Activated CD4-positive, alpha-beta T cell treated with anti-CD3 and anti-CD28 coated beads, Interleukin-2, amount 10 ng/mL, durations not matched to agents 7 days and 5 days (primary cell): ENCODE data around the gene MYZAP. TPM values are rescaled to one million over a fixed set of nuclear protein-coding genes. Genes with fewer than 3 reads are reported as not detected.
A peak's percentile ranks its signal among the peaks of the same experiment; 100 is the strongest.

Experiments
- CTCF ChIA-PET: fragments of 350-600 bp; sonication (Branson Sonifier 250); formaldehyde crosslinking; loops from one replicate; lab custom pipeline; 2021; ENCODE audit warnings: antibody characterized with exemption; lab: Charles Lee
- POLR2A ChIA-PET: fragments of 350-600 bp; sonication (Branson Sonifier 250); formaldehyde crosslinking; loops from one replicate; lab custom pipeline; 2021; ENCODE audit warnings: antibody characterized with exemption; lab: Charles Lee
- DNase-seq: peaks from one replicate; pipeline ENCODE4 v3.0.0-alpha.2; 2020
- H3K27ac Mint-ChIP-seq: one replicate; pipeline ENCODE4 v1.8.0; 2021; ENCODE audit warnings: mild to moderate bottlenecking, moderate library complexity, mixed read lengths
- H3K27me3 Mint-ChIP-seq: one replicate; pipeline ENCODE4 v1.8.0; 2021; ENCODE audit warnings: mixed read lengths
- H3K36me3 Mint-ChIP-seq: one replicate; pipeline ENCODE4 v1.8.0; 2021; ENCODE audit warnings: low read depth, mixed read lengths
- H3K4me1 Mint-ChIP-seq: one replicate; pipeline ENCODE4 v1.8.0; 2021; ENCODE audit warnings: mixed read lengths
- H3K4me3 Mint-ChIP-seq: one replicate; pipeline ENCODE4 v1.8.0; 2021; ENCODE audit warnings: mild to moderate bottlenecking, moderate library complexity, mixed read lengths
- H3K9me3 Mint-ChIP-seq: one replicate; pipeline ENCODE4 v1.8.0; 2021; ENCODE audit warnings: mixed read lengths
- total RNA-seq, 2 experiments: library from RNA; stranded (reverse); gene quantifications; one replicate each; pipeline ENCODE4 v1.2.3, GENCODE V29; 2021

The MYZAP gene
- total RNA-seq = not detected

- Mint-ChIP-seq H3K4me1 (peaks cover 20% of the 10 kb centered on the region), H3K36me3 (no peaks in the 10 kb centered on the region), H3K27ac (no peak within 1 kb of the TSS), H3K9me3 (peaks cover 3% of the 10 kb centered on the region), H3K27me3 (peaks cover 29% of the 10 kb centered on the region), H3K4me3 (peak within 1 kb of the TSS; percentile 57)
- ChIA-PET CTCF (no interaction called here), POLR2A (no interaction called here)
- peak; percentile 41 for DNase-seq
Observed at GRCh38 chr15:57591822-57592367, at the start of gene MYZAP. TSS of gene MYZAP (plus strand) at chr15:57591904. CDS start at chr15:57592035, 131 bp downstream.

- CTCF ChIA-PET = interaction anchor here (0.6 to 1.6 kb wide), 5 partner anchors 12 to 21 kb away, joined by 3 to 7 read pairs (median 3); no protein-coding TSS in a partner anchor
- no peak overlapping the region for H3K27ac Mint-ChIP-seq
- H3K36me3 Mint-ChIP-seq = no peaks in the 10 kb centered on the region
- no peak for DNase-seq
- H3K9me3 Mint-ChIP-seq = no peaks in the 10 kb centered on the region
- no peak overlapping the region for H3K4me3 Mint-ChIP-seq
- POLR2A ChIA-PET = no interaction called here
- no peaks in the 10 kb centered on the region for H3K4me1 Mint-ChIP-seq
- no peaks in the 10 kb centered on the region for H3K27me3 Mint-ChIP-seq
Observed at GRCh38 chr15:57542505-57542817, 49.2 kb upstream of the MYZAP start.

- ChIA-PET CTCF (interaction anchor here (1.0 kb wide), 1 partner anchor 18 kb away, joined by 3 read pairs; no protein-coding TSS in a partner anchor), POLR2A (no interaction called here)
- Mint-ChIP-seq H3K9me3 (no peaks in the 10 kb centered on the region), H3K27ac (no peak overlapping the region), H3K27me3 (no peaks in the 10 kb centered on the region), H3K4me1 (no peaks in the 10 kb centered on the region), H3K36me3 (no peaks in the 10 kb centered on the region), H3K4me3 (no peak overlapping the region)
- no peak for DNase-seq
Observed at GRCh38 chr15:57544848-57545480, 46.7 kb upstream of the MYZAP start.

- Mint-ChIP-seq H3K4me1 (no peaks in the 10 kb centered on the region), H3K9me3 (no peaks in the 10 kb centered on the region), H3K27me3 (no peaks in the 10 kb centered on the region), H3K36me3 (no peaks in the 10 kb centered on the region), H3K4me3 (no peak overlapping the region), H3K27ac (no peak overlapping the region)
- no peak for DNase-seq
- CTCF ChIA-PET = interaction anchor here (0.6 to 1.0 kb wide), 2 partner anchors 19 to 193 kb away, joined by 3 read pairs; no protein-coding TSS in a partner anchor
- POLR2A ChIA-PET = no interaction called here
Observed at GRCh38 chr15:57545995-57546394, 45.7 kb upstream of the MYZAP start.

GRCh38 chr15:57547243-57547755, 44.4 kb upstream of the MYZAP start:
- Mint-ChIP-seq H3K4me3 (no peak overlapping the region), H3K27me3 (no peaks in the 10 kb centered on the region), H3K4me1 (no peaks in the 10 kb centered on the region), H3K9me3 (no peaks in the 10 kb centered on the region), H3K27ac (no peak overlapping the region), H3K36me3 (no peaks in the 10 kb centered on the region)
- CTCF ChIA-PET = no interaction called here
- POLR2A ChIA-PET = no interaction called here
- no peak for DNase-seq

GRCh38 chr15:57548351-57548750, 43.4 kb upstream of the MYZAP start:
- ChIA-PET POLR2A (no interaction called here), CTCF (no interaction called here)
- Mint-ChIP-seq H3K27me3 (no peaks in the 10 kb centered on the region), H3K27ac (no peak overlapping the region), H3K4me1 (no peaks in the 10 kb centered on the region), H3K9me3 (no peaks in the 10 kb centered on the region), H3K4me3 (no peak overlapping the region), H3K36me3 (no peaks in the 10 kb centered on the region)
- DNase-seq = no peak

- ChIA-PET CTCF (no interaction called here), POLR2A (no interaction called here)
- Mint-ChIP-seq H3K27ac (no peak overlapping the region), H3K4me1 (no peaks in the 10 kb centered on the region), H3K9me3 (no peaks in the 10 kb centered on the region), H3K4me3 (no peak overlapping the region), H3K27me3 (no peaks in the 10 kb centered on the region), H3K36me3 (no peaks in the 10 kb centered on the region)
- no peak for DNase-seq
Observed at GRCh38 chr15:57548835-57549234, 42.9 kb upstream of the MYZAP start.

- DNase-seq = no peak
- POLR2A ChIA-PET = no interaction called here
- no peaks in the 10 kb centered on the region for H3K36me3 Mint-ChIP-seq
- no peak overlapping the region for H3K27ac Mint-ChIP-seq
- H3K4me3 Mint-ChIP-seq = no peak overlapping the region
- no peaks in the 10 kb centered on the region for H3K9me3 Mint-ChIP-seq
- H3K4me1 Mint-ChIP-seq = no peaks in the 10 kb centered on the region
- no peaks in the 10 kb centered on the region for H3K27me3 Mint-ChIP-seq
- CTCF ChIA-PET = no interaction called here
Observed at GRCh38 chr15:57549935-57550334, 41.8 kb upstream of the MYZAP start.

- no peaks in the 10 kb centered on the region for H3K4me1 Mint-ChIP-seq
Observed at GRCh38 chr15:57550640-57551039, 41.1 kb upstream of the MYZAP start.

GRCh38 chr15:57551715-57552677, 39.7 kb upstream of the MYZAP start:
- Mint-ChIP-seq H3K9me3 (no peaks in the 10 kb centered on the region), H3K27me3 (no peaks in the 10 kb centered on the region), H3K4me3 (no peak overlapping the region), H3K4me1 (no peaks in the 10 kb centered on the region), H3K27ac (no peak overlapping the region), H3K36me3 (no peaks in the 10 kb centered on the region)
- CTCF ChIA-PET = interaction anchor here (1.0 kb wide), 1 partner anchor 9 kb away, joined by 4 read pairs; no protein-coding TSS in a partner anchor
- POLR2A ChIA-PET = no interaction called here
- DNase-seq = no peak

More at GRCh38 chr15:57550640-57551039, 41.1 kb upstream of the MYZAP start:
- no peak overlapping the region for H3K4me3 Mint-ChIP-seq
- DNase-seq = no peak
- H3K27ac Mint-ChIP-seq = no peak overlapping the region
- no peaks in the 10 kb centered on the region for H3K27me3 Mint-ChIP-seq
- ChIA-PET POLR2A (no interaction called here), CTCF (no interaction called here)
- H3K36me3 Mint-ChIP-seq = no peaks in the 10 kb centered on the region
- no peaks in the 10 kb centered on the region for H3K9me3 Mint-ChIP-seq

GRCh38 chr15:57552678-57553334, 38.9 kb upstream of the MYZAP start:
- no peaks in the 10 kb centered on the region for H3K36me3 Mint-ChIP-seq
- no peaks in the 10 kb centered on the region for H3K4me1 Mint-ChIP-seq
- no peak overlapping the region for H3K27ac Mint-ChIP-seq
- ChIA-PET POLR2A (no interaction called here), CTCF (interaction anchor here (1.0 kb wide), 1 partner anchor 9 kb away, joined by 4 read pairs; no protein-coding TSS in a partner anchor)
- H3K4me3 Mint-ChIP-seq = no peak overlapping the region
- no peak for DNase-seq
- H3K9me3 Mint-ChIP-seq = no peaks in the 10 kb centered on the region
- no peaks in the 10 kb centered on the region for H3K27me3 Mint-ChIP-seq

- H3K27ac Mint-ChIP-seq = no peak overlapping the region
- DNase-seq = no peak
- ChIA-PET CTCF (interaction anchor here (1.4 kb wide), 1 partner anchor 11 kb away, joined by 3 read pairs; no protein-coding TSS in a partner anchor), POLR2A (no interaction called here)
- H3K4me3 Mint-ChIP-seq = no peak overlapping the region
- H3K4me1 Mint-ChIP-seq = no peaks in the 10 kb centered on the region
- no peaks in the 10 kb centered on the region for H3K36me3 Mint-ChIP-seq
- no peaks in the 10 kb centered on the region for H3K9me3 Mint-ChIP-seq
- no peaks in the 10 kb centered on the region for H3K27me3 Mint-ChIP-seq
Observed at GRCh38 chr15:57553526-57553925, 38.2 kb upstream of the MYZAP start.
